WERI-Rb-1 (cell line): Measurements from ENCODE around the gene MFAP3L.

Experiments used
- DNase-seq: peaks from one replicate; pipeline ENCODE4 v3.0.0-alpha.2; 2020
- H3K27ac ChIP-seq: fragments of 250-450 bp; sonication (Bioruptor Pico); 2 replicates; pipeline ENCODE4 v1.5.1; 2020; ENCODE audit warnings: mild to moderate bottlenecking, moderate library complexity
- H3K27me3 ChIP-seq: fragments of 250-450 bp; sonication (Bioruptor Pico); 2 replicates; pipeline ENCODE4 v1.5.1; 2021; ENCODE audit warnings: mild to moderate bottlenecking, low read depth, moderate library complexity; ENCODE audit not compliant: insufficient read depth, severe bottlenecking
- H3K36me3 ChIP-seq: fragments of 250-450 bp; sonication (Bioruptor Pico); 2 replicates; pipeline ENCODE4 v1.5.1; 2020; ENCODE audit warnings: mild to moderate bottlenecking, moderate library complexity
- H3K4me3 ChIP-seq: 2 replicates; pipeline ENCODE4 v1.5.1; 2011; ENCODE audit warnings: low read depth, mild to moderate bottlenecking, control low read depth, low read length
- H3K9me3 ChIP-seq: fragments of 250-450 bp; sonication (Bioruptor Pico); 2 replicates; pipeline ENCODE4 v1.5.1; 2021; ENCODE audit warnings: mild to moderate bottlenecking, moderate library complexity; ENCODE audit not compliant: severe bottlenecking
- CTCF ChIP-seq: IDR thresholded peaks from 2 replicates; pipeline ENCODE4 v1.5.1; 2011; ENCODE audit warnings: low read depth, mild to moderate bottlenecking, control low read depth, inconsistent platforms, low read length

MFAP3L gene

GRCh38 chr4:169957785-169958184 lies 68.4 kb downstream of the MFAP3L start:
- H3K27me3 ChIP-seq, result no peaks in the 10 kb centered on the region
- no peaks in the 10 kb centered on the region for H3K9me3 ChIP-seq
- no peak for TF ChIP-seq CTCF
- H3K27ac ChIP-seq, result no peak overlapping the region
- no peak for DNase-seq
- H3K4me3 ChIP-seq, result no peak overlapping the region
- H3K36me3 ChIP-seq, result no peaks in the 10 kb centered on the region

- H3K4me3 ChIP-seq, result no peak overlapping the region
- no peaks in the 10 kb centered on the region for H3K36me3 ChIP-seq
- no peak overlapping the region for H3K27ac ChIP-seq
- H3K9me3 ChIP-seq, result no peaks in the 10 kb centered on the region
- H3K27me3 ChIP-seq, result no peaks in the 10 kb centered on the region
- DNase-seq, result no peak
- no peak for TF ChIP-seq CTCF
Observed at GRCh38 chr4:169956091-169956843, 69.9 kb downstream of the MFAP3L start.

GRCh38 chr4:169955521-169955920 lies 70.7 kb downstream of the MFAP3L start:
- TF ChIP-seq CTCF, result no peak
- H3K27me3 ChIP-seq, result no peaks in the 10 kb centered on the region
- H3K9me3 ChIP-seq, result no peaks in the 10 kb centered on the region
- H3K27ac ChIP-seq, result no peak overlapping the region
- H3K4me3 ChIP-seq, result no peak overlapping the region
- no peaks in the 10 kb centered on the region for H3K36me3 ChIP-seq
- no peak for DNase-seq

- no peak overlapping the region for H3K4me3 ChIP-seq
- no peak for DNase-seq
- TF ChIP-seq CTCF, result no peak
- H3K9me3 ChIP-seq, result no peaks in the 10 kb centered on the region
- no peaks in the 10 kb centered on the region for H3K36me3 ChIP-seq
- H3K27ac ChIP-seq, result no peak overlapping the region
- no peaks in the 10 kb centered on the region for H3K27me3 ChIP-seq
Observed at GRCh38 chr4:169952236-169953002, 73.8 kb downstream of the MFAP3L start.

- H3K36me3 ChIP-seq, result no peaks in the 10 kb centered on the region
- no peak for DNase-seq
Observed at GRCh38 chr4:169948271-169948670, 77.9 kb downstream of the MFAP3L start.

More at GRCh38 chr4:169948271-169948670, 77.9 kb downstream of the MFAP3L start:
- no peak overlapping the region for H3K4me3 ChIP-seq
- no peaks in the 10 kb centered on the region for H3K27me3 ChIP-seq
- no peaks in the 10 kb centered on the region for H3K9me3 ChIP-seq
- H3K27ac ChIP-seq, result peak overlapping the region; percentile 65
- TF ChIP-seq CTCF, result no peak
